HG03095 (cell line): ENCODE results near the gene SMAD2.
"Not testable (repeated sequence)": the region's sequence is repeated elsewhere in the genome, so short reads cannot be mapped to it uniquely, and the experiment has no call there.

ENCODE experiments used
- ATAC-seq: cut with Tn5 transposase; IDR thresholded peaks from one replicate; pipeline ENCODE4 v1.9.1; 2021; ENCODE audit warnings: moderate library complexity; ENCODE audit not compliant: unreplicated experiment

The SMAD2 gene

DNA sequence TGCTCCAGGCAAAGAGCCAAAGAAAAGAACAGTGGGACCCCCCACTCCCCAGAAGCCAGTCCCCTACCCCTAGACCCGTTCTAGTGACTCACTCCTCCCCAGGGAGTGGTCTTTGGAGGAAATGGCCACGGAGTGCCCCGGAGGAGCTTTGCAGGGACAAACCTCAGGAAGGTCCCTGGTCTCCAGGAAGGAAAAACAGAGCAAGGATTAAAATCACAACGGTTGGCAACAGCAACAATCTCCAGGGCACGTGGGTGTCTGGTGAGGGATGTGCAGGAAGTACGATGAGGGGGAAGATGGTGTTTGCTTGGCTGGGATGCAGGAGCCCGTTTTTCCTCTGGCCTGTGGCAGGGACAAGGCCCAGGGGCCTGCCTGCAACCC is 135.0 kb downstream of the SMAD2 start:
- ATAC-seq, result no peak

DNA sequence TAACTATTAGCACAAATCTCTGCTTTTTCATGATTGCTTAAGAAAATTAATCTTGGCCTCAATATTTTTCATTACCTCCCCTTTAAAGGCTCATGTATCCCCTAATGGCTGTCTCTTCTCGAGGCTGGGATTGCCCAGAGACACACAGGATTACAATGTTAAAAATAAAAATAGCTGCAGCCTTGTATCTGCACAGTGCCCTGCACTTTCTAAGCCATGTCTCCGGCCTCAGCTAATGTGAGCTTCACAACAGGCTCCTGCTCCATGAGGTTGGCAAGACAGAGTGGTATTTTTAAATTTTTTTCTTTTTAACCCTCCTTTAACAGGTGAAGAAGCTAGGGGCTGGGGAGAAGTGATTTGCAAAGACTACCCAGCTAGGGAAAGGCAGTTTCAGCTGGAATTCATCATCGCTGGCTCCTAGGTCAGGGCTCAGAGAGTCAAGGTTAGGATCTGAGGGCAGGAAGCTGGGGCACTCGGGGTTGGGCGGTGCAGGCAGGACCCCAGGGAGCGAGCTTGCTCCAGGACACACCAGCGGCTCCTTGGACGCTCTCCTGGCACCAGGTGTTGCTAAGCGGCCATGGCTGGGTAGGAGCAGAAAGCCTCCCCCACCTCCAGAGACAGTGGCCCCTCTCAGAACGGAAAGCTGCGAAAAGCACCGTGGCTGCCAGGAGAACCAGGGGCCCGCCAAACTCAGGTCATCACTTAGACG is 135.6 kb downstream of the SMAD2 start:
- no peak for ATAC-seq

DNA sequence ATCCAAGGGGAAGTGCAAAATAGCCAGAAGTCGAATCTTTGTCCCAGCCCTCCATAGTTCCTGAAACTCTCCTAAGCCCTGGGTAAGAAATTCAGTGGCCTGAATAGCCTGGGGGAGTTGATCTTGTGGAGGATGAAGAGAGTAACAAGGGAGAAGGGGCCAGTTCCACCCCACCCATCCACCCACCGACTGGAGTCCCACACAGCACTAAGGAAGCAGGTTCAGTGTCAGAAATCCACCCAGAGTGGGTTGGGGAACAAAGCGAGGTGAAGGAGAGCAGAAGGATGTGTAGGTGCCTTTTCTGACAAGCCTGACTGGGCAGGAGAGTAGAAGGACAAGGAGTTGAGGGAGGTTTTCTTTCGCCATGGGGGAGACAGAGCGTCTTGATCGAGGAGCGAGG is 136.8 kb downstream of the SMAD2 start:
- no peak for ATAC-seq

DNA sequence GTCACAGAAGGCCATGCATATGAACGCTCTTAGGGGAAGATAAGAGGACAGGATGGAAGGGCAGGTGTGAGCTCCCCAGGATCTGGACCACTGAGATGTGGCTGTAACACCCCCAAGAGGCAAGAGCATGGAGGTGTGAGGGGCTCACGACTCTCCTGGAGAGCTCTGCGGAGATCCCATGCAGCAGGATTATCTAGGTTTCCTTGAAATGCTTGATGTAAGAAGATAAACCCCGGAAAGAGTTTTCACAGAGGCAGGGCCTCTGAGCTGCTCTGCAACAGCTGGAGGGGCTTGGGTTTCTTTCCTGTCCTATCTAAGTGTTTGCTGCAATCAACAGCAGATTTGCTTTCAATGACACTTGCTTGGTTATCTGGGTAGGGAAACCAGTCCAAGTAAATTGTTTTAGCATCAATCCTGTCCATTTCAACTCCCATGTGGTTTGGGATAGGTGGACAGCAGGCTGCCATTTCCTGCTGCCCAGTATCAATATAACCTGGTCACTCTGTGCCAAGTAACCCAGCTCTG is 138.9 kb downstream of the SMAD2 start:
- no peak for ATAC-seq

DNA sequence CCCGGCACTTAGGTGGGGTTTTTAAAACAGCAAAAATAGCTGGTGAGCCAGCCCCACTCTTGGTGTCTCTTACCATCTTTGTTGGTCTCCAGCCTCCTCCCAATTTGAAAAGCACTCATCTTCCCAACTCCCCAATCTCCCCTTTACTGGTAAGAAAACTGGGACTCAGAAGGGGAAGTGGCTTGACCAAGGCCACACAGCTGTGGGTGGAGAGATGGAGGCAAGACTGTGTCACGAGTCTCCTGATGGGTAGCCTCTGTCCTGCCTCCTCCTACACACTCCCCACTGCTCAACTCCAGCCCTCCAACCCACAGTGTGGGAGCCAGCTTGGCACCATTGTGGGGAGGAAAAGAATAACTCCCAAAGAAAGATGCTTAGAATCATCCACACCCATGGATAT is 140.4 kb downstream of the SMAD2 start:
- no peak for ATAC-seq

DNA sequence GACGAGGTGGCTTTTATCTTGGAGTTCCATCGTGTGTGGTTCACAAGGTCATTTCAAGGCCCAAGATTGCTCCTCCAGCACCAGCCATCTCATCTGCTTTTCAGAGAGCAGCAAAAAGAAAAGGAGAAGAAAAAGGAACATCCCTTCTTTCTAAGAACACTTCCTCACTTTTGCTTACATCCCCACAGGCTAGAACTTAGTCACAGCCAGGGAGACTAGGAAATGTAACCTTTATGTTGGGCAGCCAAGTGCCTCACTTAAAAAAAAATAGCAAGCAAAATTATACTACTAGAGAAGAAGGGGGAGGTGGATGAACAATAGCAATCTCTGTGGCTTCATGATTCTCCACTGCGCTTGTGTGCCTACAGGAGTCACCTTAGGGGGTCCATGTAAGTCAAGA is 141.8 kb downstream of the SMAD2 start:
- ATAC-seq, result no peak

DNA sequence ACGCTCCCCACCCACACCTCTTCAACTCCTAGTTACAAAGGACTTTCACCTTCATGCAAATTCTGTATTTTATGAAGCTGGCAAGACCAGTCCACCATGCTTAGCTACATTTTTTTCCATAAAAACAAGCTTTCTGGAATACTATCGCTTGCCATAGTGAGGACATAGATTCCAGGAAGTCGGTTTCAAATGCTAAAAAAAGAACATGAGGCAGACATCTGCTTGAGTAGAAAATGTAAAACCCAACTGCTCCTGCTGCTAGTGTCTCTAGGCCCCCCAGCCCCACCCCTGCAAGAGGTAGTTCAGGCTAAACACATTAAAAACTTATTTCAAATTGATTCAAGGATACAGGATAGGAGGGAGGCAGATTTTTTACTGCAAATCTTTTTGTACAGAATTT is 148.9 kb downstream of the SMAD2 start:
- ATAC-seq, result no peak

DNA sequence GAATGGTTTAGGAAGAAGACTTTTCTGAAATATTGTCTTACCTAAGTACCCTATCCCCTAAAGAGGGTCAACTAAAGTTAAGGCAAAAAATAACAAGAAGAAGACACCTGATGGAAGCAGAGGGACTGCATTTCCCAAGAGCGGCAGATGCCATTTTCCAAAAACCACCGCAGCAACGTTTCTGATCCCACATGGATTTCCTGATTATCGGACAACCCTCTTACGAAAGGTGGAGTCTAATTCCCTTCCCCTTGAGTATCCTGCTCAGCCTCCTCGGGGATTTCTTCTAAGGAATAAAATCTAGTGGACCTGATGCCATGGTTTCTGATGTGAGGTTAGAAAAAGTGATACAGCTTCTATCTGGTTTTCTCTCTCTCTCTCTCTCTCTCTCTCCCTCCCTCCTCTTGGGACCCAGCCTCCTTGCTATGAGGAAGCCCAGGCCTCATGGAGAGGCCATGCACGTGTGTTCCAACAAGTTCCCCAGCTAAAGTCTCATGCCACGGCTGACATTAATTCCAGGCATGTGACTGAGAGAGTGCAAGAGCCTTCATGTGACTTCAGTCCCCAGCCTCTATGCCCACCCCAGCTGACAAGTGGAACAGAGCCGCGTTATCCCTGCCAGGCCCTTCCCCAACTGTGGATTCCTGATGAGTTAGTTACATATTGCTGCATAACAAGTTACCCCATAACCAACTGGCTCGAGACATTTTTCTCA is 150.3 kb downstream of the SMAD2 start:
- no peak for ATAC-seq

DNA sequence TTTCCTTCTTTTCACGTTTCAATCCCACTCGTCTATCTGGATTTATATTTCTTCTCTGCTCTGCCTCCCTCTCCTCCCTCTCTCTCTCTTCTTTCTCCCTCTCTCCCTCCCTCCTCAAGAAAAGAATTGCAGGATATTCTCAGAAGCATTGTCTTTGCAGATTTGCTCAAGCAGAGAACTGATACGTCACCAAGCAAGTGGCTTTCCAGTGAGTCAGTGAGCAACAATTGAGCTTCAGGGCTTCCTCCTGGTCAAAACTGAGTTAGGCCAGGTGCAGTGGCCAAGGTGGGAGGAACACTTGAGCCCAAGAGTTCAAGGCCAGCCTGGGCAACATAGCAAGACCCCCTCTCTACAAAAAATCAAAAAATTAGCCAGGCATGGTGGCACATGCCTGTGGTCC is 151.1 kb downstream of the SMAD2 start:
- no peak for ATAC-seq

DNA sequence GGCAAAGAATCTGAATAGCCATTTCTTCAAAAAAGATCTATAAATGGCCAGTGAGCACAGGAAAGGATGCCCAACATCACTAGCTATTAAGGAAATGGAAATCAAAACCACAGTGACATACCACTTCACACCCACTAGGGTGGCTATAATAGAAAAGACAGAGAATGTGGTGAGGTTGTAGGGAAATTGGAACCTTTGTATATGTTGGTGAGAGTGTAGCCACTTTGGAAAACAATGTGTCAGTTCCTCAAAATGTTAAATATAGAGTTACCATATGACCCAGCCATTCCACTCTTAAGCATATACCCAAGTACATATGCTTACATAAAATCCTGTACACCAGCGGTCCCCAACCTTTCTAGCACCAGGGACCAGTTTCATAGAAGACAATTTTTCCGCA is 152.8 kb downstream of the SMAD2 start:
- no peak for ATAC-seq

DNA sequence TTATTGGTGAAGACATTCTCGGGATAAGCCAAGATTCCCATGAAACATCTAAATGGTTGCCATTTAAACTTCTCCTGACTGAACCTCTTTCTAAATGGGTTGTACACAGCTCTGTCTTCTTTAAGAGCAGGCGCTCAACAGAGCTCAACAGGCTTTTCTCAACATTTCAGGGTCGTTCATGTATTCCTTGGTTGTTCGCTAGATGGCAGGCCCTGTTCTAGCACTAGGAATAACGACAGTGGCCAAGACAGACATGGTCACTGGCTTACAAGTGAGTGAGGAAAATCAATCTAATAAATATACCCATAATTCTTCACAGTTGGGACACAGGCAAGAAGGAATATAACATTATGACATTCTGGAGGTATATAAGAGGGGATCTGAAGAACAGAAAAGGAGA is 154.5 kb downstream of the SMAD2 start:
- ATAC-seq, result no peak

DNA sequence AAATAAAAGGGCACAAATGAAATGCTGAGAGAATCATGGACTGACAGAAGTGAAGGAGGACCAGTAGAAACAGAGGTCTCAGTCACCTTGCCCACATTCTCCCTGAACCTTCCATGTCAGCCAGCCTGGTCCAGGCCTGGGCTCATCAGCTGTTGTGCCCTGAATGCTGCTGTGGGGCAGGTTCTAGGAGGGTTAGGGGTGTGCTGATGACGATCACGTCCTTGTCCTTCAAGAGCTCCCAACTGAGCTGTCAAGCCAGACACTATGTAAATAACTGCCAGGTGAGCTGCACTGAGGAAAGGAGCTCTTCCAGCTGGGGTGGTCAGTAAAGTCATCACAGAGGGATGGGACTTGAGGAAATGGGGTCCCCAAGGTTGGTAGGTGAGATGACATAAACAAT is 156.5 kb downstream of the SMAD2 start:
- no peak for ATAC-seq

DNA sequence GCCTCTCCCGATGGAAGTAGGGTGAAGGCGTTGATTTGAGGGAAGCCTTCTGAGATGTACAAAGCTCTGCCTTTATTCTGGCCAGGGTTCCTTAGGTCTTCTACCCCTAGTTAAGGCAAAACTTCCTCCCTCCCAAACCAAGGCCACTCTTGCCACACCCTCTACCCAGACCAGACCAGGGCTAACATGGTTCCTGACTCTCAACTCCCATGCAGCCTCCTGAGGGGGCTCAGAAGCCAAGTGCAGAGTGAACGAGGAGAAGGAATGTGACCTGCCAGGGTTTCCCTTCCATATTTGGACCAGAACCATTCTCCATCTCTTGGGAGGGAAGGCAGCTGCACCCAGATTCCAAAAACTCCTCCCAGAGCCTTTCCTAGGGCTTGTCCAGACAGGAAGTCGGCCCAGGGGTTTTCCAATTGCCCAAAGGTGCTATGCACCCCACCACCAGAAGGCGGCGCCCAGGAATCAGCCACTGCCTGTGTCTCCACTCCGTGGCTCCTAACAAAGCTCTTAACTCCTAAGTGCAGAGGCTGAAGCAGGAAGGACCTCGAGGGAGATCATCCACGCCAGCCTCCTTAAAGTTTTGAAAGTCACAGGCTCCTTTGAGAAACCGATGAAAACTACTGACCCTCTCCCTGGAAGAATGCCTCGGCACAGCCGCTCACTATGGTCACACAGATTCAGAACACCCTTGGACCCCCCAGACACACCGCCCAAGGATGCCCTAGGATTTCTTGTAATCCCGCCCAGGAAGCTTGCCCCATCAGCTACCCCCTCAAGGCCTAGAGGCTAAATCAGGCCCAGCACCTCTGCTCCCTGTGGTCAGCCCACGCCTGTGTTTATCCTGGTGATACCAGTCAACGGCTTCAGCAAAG is 157.8 kb downstream of the SMAD2 start:
- ATAC-seq, result no peak

DNA sequence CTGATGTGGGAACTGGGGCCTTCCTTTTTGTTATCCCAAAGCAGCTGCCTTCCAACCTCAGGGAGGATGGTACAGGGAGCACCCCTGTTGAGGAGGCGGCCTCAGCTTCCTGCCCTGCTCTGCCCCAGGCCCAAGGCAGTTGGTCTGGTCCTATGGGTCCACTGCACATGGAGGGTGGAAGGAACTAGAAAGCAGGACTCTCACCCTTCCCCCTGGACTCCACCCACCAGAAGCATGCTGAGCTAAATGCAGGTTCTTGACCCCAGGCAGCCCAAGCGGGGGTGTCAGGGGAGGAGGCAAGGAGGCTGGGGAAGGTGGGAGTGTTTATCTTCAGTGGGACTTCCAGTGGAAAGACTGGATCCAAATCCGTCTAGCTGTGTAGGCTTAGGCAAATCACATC is 158.5 kb downstream of the SMAD2 start:
- no peak for ATAC-seq

DNA sequence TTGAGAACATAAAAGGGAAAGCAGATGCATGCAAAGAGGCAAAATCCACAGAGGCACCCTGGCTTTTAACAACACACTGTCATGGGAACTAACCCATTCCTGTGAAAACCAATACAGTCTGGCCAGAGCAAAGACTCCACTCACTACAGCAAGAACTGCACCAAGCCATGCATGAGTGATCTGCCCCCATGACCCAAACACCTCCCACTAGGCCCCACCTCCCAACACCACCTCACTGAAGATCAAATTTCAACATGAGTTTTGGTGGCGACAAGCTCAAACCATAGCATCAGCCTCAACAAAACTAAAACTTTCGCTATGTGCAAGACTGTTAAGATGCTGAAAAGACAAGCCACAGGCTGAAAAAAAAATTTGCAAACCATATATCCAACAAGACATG is 162.8 kb downstream of the SMAD2 start:
- no peak for ATAC-seq

DNA sequence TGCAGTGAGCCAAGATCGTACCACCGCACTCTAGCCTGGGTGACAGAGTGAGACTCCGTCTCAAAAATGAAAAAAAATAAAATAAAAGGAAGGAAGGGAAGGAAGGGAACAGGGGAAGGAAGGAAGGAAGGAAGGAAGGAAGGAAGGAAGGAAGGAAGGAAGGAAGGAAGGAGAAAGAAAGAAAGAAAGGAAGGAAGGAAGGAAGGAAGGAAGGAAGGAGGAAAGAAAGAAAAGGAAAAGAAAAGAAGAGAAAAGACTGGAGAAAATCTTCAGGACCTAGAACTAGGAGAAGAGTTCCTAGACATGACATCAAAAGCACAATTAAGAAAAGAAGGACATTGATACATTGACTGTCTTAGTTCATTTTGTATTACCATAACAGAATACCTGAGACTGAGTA is 163.3 kb downstream of the SMAD2 start:
- not testable (repeated sequence) for ATAC-seq
